K562 (cell line): ENCODE results near the gene RNASE7. TPM values are rescaled to one million over a fixed set of nuclear protein-coding genes. Genes with fewer than 3 reads are reported as not detected.

Experiments used
- ATAC-seq: fragments of 200-7000 bp; cut with Tn5 transposase; 3 replicates; pipeline ENCODE4 v1.9.1; 2020; ENCODE audit warnings: moderate library complexity
- BruUV-seq: library from RNA; stranded (reverse); fragments of 400-500 nt; replicated peaks from 2 replicates; lab custom pipeline; 2021; lab: Mats Ljungman, UMichigan
- CTCF ChIA-PET: fragments of 300-600 bp; formaldehyde crosslinking; extraction: SDS; loops from one replicate; lab custom pipeline; 2021; ENCODE audit warnings: low intra/inter-chr PET ratio; lab: Yijun Ruan, JAX
- POLR2A ChIA-PET: fragments of 300-600, 350-650 bp; sonication (Branson Sonifier 250); formaldehyde crosslinking; extraction: SDS; loops from one replicate; lab custom pipeline; 2021; ENCODE audit warnings: antibody characterized with exemption, inconsistent platforms; lab: Yijun Ruan, JAX
- DNase-seq, 4 experiments: peaks; one replicate each; pipeline versions ENCODE4 v3.0.0 to v3.0.0-alpha.2; 2011 to 2018; ENCODE audit warnings: low spot score in 3 of 4, mixed read lengths in 3 of 4; ENCODE audit errors: extremely low read depth in 1 of 4
- FAIRE-seq: peaks from 2 replicates; lab custom pipeline; 2011; peaks lifted over from hg19 to GRCh38; lab: Jason Lieb, UNC
- H2AFZ ChIP-seq: 2 replicates; pipeline ENCODE4 v1.6.0; 2011; ENCODE audit warnings: low read depth, low read length, control low read depth, inconsistent platforms
- H3K27ac ChIP-seq: fragments of 200-600 bp; 3 replicates; pipeline ENCODE4 v1.8.0; 2011; ENCODE audit warnings: low read depth, mild to moderate bottlenecking, control low read depth, inconsistent platforms, low read length, moderate library complexity, mixed read lengths; ENCODE audit errors: extremely low read depth
- H3K27me3 ChIP-seq, 2 experiments: fragments of 300-600 bp in 1 of 2; 2 replicates in 1 of 2; 3 replicates in 1 of 2; pipeline versions ENCODE4 v1.6.0 to v1.8.0; 2011; ENCODE audit warnings: inconsistent platforms in 2 of 2, low read length in 2 of 2, mild to moderate bottlenecking in 1 of 2, mixed read lengths in 1 of 2, moderate library complexity in 1 of 2; ENCODE audit not compliant: control insufficient read depth in 2 of 2, insufficient read depth in 2 of 2
- H3K36me3 ChIP-seq: fragments of 300-600 bp; 3 replicates; pipeline ENCODE4 v1.8.0; 2011; ENCODE audit warnings: mild to moderate bottlenecking, low read length, inconsistent platforms; ENCODE audit not compliant: control insufficient read depth, insufficient read depth
- H3K4me1 ChIP-seq, 2 experiments: fragments of 200-600 bp in 1 of 2; replicated peaks in 1 of 2; 2 replicates in 1 of 2; 3 replicates in 1 of 2; pipeline versions ENCODE4 v1.5.1 to v1.8.0; 2011; ENCODE audit warnings: inconsistent platforms in 2 of 2, low read length in 2 of 2, mild to moderate bottlenecking in 1 of 2, mixed read lengths in 1 of 2, moderate library complexity in 1 of 2; ENCODE audit not compliant: control insufficient read depth in 2 of 2, insufficient read depth in 2 of 2
- H3K4me2 ChIP-seq: 2 replicates; pipeline ENCODE4 v1.6.1; 2011; ENCODE audit warnings: low read length, control low read depth, inconsistent platforms, mixed read lengths; ENCODE audit not compliant: insufficient read depth
- H3K4me3 ChIP-seq: fragments of 200-600 bp; sonication (generic), shearing (Covaris generic); 2 replicates; pipeline ENCODE4 v1.5.1; 2016; ENCODE audit warnings: control low read depth, inconsistent platforms
- H3K79me2 ChIP-seq: fragments of 200-600 bp; 3 replicates; pipeline ENCODE4 v1.8.0; 2011; ENCODE audit warnings: low read length, inconsistent platforms; ENCODE audit not compliant: control insufficient read depth, insufficient read depth
- H3K9ac ChIP-seq, 2 experiments: 2 replicates each; pipeline versions ENCODE4 v1.6.0 to v1.6.1; 2011; ENCODE audit warnings: low read depth in 2 of 2, low read length in 2 of 2, control low read depth in 1 of 2, inconsistent platforms in 1 of 2, mild to moderate bottlenecking in 1 of 2, mixed read lengths in 1 of 2; ENCODE audit not compliant: insufficient read depth in 1 of 2
- H3K9me1 ChIP-seq: one replicate; pipeline ENCODE4 v1.6.0; 2011; ENCODE audit warnings: inconsistent platforms, mild to moderate bottlenecking, low read length, moderate library complexity; ENCODE audit not compliant: control insufficient read depth, insufficient read depth
- H3K9me3 ChIP-seq: replicated peaks from 2 replicates; pipeline ENCODE4 v1.5.1; 2011; ENCODE audit warnings: low read depth, low read length, inconsistent platforms; ENCODE audit not compliant: control insufficient read depth, insufficient read depth
- H4K20me1 ChIP-seq: replicated peaks from 2 replicates; pipeline ENCODE4 v1.6.1; 2011; ENCODE audit warnings: low read length, inconsistent platforms, mixed read lengths; ENCODE audit not compliant: control insufficient read depth, insufficient read depth
- ADNP ChIP-seq: fragments of 200-800 bp; sonication (Bioruptor generic); IDR thresholded peaks from 2 replicates; pipeline ENCODE4 v1.6.1; 2016; ENCODE audit warnings: missing genetic modification characterization, missing compliant biosample characterization
- CGGBP1 ChIP-seq: fragments of 250-450 bp; sonication (Bioruptor Pico); IDR thresholded peaks from 2 replicates; pipeline ENCODE4 v1.9.0; 2021; ENCODE audit warnings: mild to moderate bottlenecking
- DEAF1 ChIP-seq: fragments of 450-650 bp; formaldehyde crosslinking; IDR thresholded peaks from 2 replicates; pipeline ENCODE4 v1.4.0; 2020; ENCODE audit warnings: mild to moderate bottlenecking, moderate library complexity
- HMG20A ChIP-seq: fragments of 450-650 bp; formaldehyde crosslinking; conservative IDR thresholded peaks from 2 replicates; pipeline ENCODE4 v1.4.0; 2020; ENCODE audit warnings: mild to moderate bottlenecking, mixed read lengths
- HMG20B ChIP-seq: fragments of 250-450 bp; sonication (Bioruptor Pico); IDR thresholded peaks from 2 replicates; pipeline ENCODE4 v1.5.0; 2021; ENCODE audit warnings: mild to moderate bottlenecking
- NELFE ChIP-seq: IDR thresholded peaks from 2 replicates; pipeline ENCODE4 v1.6.1; 2011; ENCODE audit warnings: mild to moderate bottlenecking; ENCODE audit not compliant: insufficient read depth, insufficient read length
- POLR2AphosphoS5 ChIP-seq: IDR thresholded peaks from 2 replicates; pipeline ENCODE4 v1.6.1; 2011; ENCODE audit warnings: mild to moderate bottlenecking, low read depth, low read length, moderate library complexity; ENCODE audit not compliant: control insufficient read depth, insufficient read depth
- RBBP5 ChIP-seq: fragments of 200-600 bp; sonication (generic); IDR thresholded peaks from 2 replicates; pipeline ENCODE4 v1.6.1; 2012; ENCODE audit warnings: borderline replicate concordance, mild to moderate bottlenecking, low read length, control low read depth, inconsistent platforms; ENCODE audit not compliant: insufficient read depth, poor library complexity, severe bottlenecking
- RREB1 ChIP-seq: fragments of 250-450 bp; sonication (Bioruptor Pico); IDR thresholded peaks from 2 replicates; pipeline ENCODE4 v1.4.0; 2020
- SMAD4 ChIP-seq: fragments of 250-450 bp; sonication (Bioruptor Pico); conservative IDR thresholded peaks from 2 replicates; pipeline ENCODE4 v1.8.0; 2021; ENCODE audit warnings: inconsistent platforms, mild to moderate bottlenecking, moderate library complexity
- WGBS: fragments of 100-300 bp; shearing (Covaris generic); methylation state at CpG from one replicate; pipeline ENCODE4 v1.1.6; 2016; ENCODE audit warnings: low coverage, mixed read lengths; ENCODE audit not compliant: insufficient coverage; ENCODE audit errors: missing lambda C conversion rate; 5-methylcytosine and 5-hydroxymethylcytosine counted together
- in situ Hi-C: fragments of 300-500 bp; cut with MboI; formaldehyde crosslinking; loops from 4 replicates; pipeline ENCODE4 v1.15.0; 2018; ENCODE audit warnings: inconsistent platforms, mixed read lengths
- intact Hi-C: fragments of 100-400 bp; cut with micrococcal nuclease; formaldehyde crosslinking; loops from 2 replicates; pipeline ENCODE4 v1.14.2; 2022
- polyA plus RNA-seq, 8 experiments: library from polyadenylated mRNA; depleted of rRNA in 4 of 8; stranded (reverse) in 5 of 8; unstranded in 3 of 8; fragments of >200 nt; fragmentation: Nextera tagmentation in 2 of 8; fragmentation: Illumina TruSeq in 1 of 8; extraction: Ambion mirVana in 2 of 8; extraction: Trizol in 1 of 8; gene quantifications; 2 replicates each; pipeline versions ENCODE4 v1.2.1 to v1.2.3, GENCODE V29; 2011 to 2014; ENCODE audit warnings: inconsistent platforms in 1 of 8, missing spikeins in 1 of 8
- total RNA-seq, 7 experiments: library from RNA; depleted of rRNA in 6 of 7; stranded (reverse); fragments of >200 nt in 6 of 7; fragmentation: Illumina TruSeq in 2 of 7; extraction: Trizol in 2 of 7; gene quantifications; 2 replicates each; pipeline versions ENCODE4 v1.2.1 to v1.2.3, GENCODE V29; 2011 to 2021; ENCODE audit warnings: low replicate concordance in 1 of 7

Gene RNASE7
- total and polyA plus RNA-seq, 9 of the 15 experiments (the other 6 are each of a cell fraction or from before 2014, with no cell fraction given): not detected

- Histone ChIP-seq H3K27me3 (no peaks in the 10 kb centered on the region), H2AFZ (peak within 1 kb of the TSS; percentile 81), H3K4me3 (peak within 1 kb of the TSS; percentile 66), H3K79me2 (peaks cover 21% of the 10 kb centered on the region), H3K9ac (peak within 1 kb of the TSS; percentile 77 to 92), H3K4me2 (peak within 1 kb of the TSS; percentile 82), H3K9me3 (no peaks in the 10 kb centered on the region), H3K27ac (peak within 1 kb of the TSS; percentile 80), H3K4me1 (peaks cover 35 to 39% of the 10 kb centered on the region in 2 experiments), H3K9me1 (peaks cover 2% of the 10 kb centered on the region), H3K36me3 (peaks cover 15% of the 10 kb centered on the region; the same call in 1 of the 3 replicates), H4K20me1 (no peaks in the 10 kb centered on the region)
- FAIRE-seq (no peak), DNase-seq (peak; percentile 85 to 92 (median 91)), ATAC-seq (peak; percentile 90)
- TSS peak; percentile 67 for BruUV-seq
- in situ Hi-C loops (no loop called here), intact Hi-C loops (no loop called here)
- CTCF ChIA-PET: no interaction called here
- POLR2A ChIA-PET: interaction anchor here (0.9 to 2.6 kb wide), 2 partner anchors 10 to 14 kb away, joined by 3 to 12 read pairs; no protein-coding TSS in a partner anchor
- 2% methylated on average over 17 of the region's 72 CpGs for WGBS
- TF ChIP-seq SMAD4 (CRISPR knock-in tag): peak; percentile 73
- TF ChIP-seq ADNP (tag): no peak
- TF ChIP-seq CGGBP1 (CRISPR knock-in tag): peak; percentile 42; the same call in 1 of the 2 replicates
- TF ChIP-seq NELFE: no peak
- TF ChIP-seq HMG20B (CRISPR knock-in tag): no peak
- no peak for TF ChIP-seq DEAF1 (CRISPR knock-in tag)
- TF ChIP-seq RREB1 (CRISPR knock-in tag): 0 out of 2 replicates have a peak, but pooled peaks have one; percentile 39
- no peak for TF ChIP-seq POLR2AphosphoS5
- TF ChIP-seq HMG20A (CRISPR knock-in tag): no peak
- peak; percentile 25 for TF ChIP-seq RBBP5
Measured at GRCh38 chr14:21024585-21025370, 17.4 kb upstream of the RNASE7 start, which contains the start of gene NDRG2. TSS of gene NDRG2 (minus strand) at chr14:21025061. CDS start at chr14:21023315, 1,746 bp downstream.
